GM18907 (cell line): ENCODE results near the gene IFT172.
A peak's percentile ranks its signal among the peaks of the same experiment; 100 is the strongest.
"Not testable (repeated sequence)": the region's sequence is repeated elsewhere in the genome, so short reads cannot be mapped to it uniquely, and the experiment has no call there.

Experiments used
- ATAC-seq: cut with Tn5 transposase; IDR thresholded peaks from one replicate; pipeline ENCODE4 v1.9.1; 2021; ENCODE audit warnings: mild to moderate bottlenecking, moderate library complexity; ENCODE audit not compliant: unreplicated experiment

Gene IFT172

GRCh38 chr2:27428213-27428977 is 61.1 kb downstream of the IFT172 start, which contains the start of gene NRBP1:
TSS of gene NRBP1 (plus strand) at chr2:27428631. CDS start at chr2:27433274, 4,643 bp downstream.
- ATAC-seq = peak; percentile 90

DNA sequence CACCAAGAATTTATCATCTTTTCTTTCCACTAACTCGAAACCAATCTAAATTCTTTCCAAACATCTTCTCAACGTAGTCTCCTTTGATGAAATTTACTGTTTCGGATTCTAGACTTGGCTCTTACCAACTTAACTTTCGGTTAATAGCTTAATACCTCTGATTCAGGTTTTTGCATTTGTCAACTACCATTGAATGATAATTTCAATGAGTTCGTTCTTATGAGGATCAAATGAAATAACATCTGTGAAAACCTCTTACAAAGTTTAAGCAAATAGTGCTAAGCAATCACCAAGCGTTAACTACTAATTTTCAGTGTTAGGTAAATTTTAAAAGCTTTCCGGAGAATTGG is 61.7 kb downstream of the IFT172 start:
- ATAC-seq = no peak

DNA sequence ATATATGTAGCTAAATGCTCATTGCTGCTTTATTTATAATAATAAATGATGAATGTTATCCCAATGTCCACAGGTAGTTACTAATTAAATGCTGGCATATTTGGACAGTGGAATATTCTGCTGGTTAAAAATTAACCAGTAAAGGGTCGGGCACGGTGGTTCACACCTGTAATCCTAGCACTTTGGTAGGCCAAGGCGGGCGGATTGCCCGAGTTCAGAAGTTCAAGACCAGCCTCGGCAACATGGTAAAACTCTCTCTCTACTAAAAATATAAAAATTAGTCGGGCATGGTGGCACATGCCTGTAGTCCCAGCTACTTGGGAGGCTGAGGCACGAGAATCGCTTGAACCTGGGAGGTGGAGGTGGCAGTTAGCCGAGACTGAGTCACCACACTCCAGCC is 64.5 kb downstream of the IFT172 start:
- ATAC-seq = not testable (repeated sequence)

DNA sequence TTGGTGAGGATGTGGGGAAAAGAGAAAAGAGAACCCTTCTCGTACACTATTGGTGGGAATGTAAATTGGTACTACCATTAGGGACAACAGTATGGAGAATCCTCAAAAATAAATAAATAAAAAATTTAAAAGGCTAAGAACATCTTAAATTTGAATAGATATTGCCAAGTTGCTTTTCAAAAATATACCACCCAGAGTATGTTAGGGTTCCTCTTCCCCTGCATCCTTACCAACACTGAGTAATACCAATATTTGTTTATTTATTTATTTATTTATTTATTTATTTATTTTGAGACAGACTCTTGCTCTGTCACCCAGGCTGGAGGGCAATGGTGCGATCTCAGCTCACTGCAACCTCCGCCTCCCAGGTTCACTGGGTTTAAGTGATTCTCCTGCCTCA is 66.6 kb downstream of the IFT172 start:
- ATAC-seq = no peak

DNA sequence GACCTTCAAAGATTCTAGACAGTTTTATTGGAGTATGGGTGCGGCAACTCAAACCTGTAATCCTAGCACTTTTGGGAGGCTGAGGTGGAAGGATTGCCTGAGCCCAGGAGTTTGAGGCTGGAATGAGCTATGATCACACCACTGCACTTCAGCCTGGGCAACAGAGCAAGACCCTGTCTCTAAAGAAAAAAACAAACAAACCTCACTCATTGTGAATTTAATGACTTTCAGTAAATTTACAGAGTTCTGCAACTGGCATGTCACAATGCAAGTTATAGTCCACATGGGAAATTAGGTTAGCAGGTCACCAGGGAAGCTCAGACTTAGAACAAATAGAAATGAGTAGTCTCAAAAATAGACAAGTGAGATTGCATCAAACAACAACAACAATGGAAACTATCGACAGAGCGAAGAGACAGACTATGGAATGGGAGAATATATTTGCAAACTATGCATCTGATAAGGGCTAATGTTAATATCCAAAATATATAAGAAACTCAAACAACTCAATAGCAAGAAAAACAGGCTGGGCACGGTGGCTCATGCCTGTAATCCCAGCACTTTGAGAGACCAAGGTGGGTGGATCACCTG is 67.8 kb downstream of the IFT172 start:
- no peak for ATAC-seq

DNA sequence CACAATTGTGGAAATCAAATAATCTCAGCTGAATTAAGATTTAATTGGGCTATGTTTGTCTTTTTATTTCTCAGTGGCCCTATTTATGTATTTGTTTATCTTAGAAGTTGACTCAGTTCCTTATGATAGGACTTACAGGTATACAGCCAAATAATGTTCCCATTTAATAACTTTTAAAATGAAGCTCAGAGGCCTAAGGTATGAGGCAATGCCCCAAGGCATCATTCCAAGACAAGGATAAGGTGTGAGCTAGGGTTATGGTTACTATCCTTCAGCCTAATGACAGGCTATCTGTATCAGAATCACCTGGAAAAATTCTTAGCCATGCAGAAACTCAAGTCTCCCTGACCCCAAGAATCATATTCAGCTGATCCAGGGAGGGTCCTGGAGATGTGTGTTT is 68.5 kb downstream of the IFT172 start:
- ATAC-seq = no peak

DNA sequence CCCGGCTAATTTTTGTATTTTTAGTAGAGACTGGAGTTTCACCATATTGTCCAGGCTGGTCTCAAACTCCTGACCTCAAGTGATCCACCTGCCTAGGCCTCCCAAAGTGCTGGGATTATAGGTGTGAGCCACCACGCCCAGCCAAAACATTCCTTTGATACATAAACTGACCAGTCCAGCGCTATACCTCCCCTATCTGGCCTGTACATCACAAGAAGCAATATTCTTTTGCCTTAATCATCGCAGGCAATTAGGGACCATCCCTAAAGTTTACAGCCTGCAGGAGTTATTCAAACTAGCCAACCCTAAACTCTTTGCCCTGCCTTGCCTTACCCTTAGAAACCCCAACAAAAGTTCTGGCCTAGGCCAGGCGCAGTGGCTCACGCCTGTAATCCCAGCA is 73.4 kb downstream of the IFT172 start:
- no peak for ATAC-seq

GRCh38 chr2:27412419-27413152 is 77.0 kb downstream of the IFT172 start:
- no peak for ATAC-seq

- peak; percentile 92 for ATAC-seq
These were observed 80.0 kb downstream of the IFT172 start, which contains the start of gene PPM1G for GRCh38 chr2:27409321-27410073. TSS of gene PPM1G (minus strand) at chr2:27409591. CDS start at chr2:27409422, 169 bp downstream.

GRCh38 chr2:27408601-27409320 is 80.8 kb downstream of the IFT172 start:
- peak; percentile 37 for ATAC-seq

DNA sequence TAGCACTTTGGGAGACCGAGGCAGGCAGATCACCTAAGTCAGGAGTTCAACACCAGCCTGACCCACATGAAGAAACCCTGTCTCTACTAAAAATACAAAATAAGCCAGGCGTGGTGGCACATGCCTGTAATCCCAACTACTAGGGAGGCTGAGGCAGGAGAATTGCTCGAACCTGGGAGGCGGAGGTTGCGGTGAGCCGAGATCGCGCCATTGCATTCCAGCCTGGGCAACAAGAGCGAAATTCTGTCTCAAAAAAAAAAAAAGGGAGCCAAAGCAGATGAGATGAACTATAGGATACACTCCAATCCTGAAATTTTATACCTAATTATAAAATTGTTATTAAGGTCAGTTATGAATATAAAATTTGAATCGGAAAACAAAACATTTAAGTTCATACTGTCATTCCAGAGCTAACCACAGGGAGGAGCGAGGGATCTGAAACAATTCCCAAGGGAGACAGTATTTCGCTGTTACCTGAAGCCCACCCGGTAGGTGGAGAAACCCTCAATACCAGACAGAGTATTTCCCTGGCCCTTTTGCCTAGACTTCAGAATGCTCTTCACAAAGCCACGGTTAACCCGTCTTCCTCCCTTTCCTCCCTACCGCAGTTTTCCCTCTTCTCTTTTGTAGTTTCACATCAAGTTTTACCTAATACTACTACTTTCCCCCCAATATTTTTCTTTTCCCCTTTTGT is 81.6 kb downstream of the IFT172 start:
- ATAC-seq = no peak

GRCh38 chr2:27400348-27401135 is 89.0 kb downstream of the IFT172 start:
- ATAC-seq = no peak

- ATAC-seq = no peak
These were observed 90.6 kb downstream of the IFT172 start for GRCh38 chr2:27398962-27399361.
